Measurements from ENCODE around the gene STPG4. TPM values are rescaled to one million over a fixed set of nuclear protein-coding genes. Genes with fewer than 3 reads are reported as not detected.

The STPG4 gene
- total RNA-seq, 2 donors from 2014 or later, result 0.19 to 0.50 TPM

- no peak for ATAC-seq (replicated peaks)
- Mint-ChIP-seq H3K27ac (peak overlapping the region; percentile 36), H3K36me3 (ENCODE audit: low read depth) (peaks cover 83% of the 10 kb centered on the region), H3K27me3 (no peaks in the 10 kb centered on the region), H3K9me3 (no peaks in the 10 kb centered on the region), H3K4me1 (peaks cover 14% of the 10 kb centered on the region), H3K4me3 (no peak overlapping the region)
Observed at GRCh38 chr2:47041891-47042684, 113.0 kb downstream of the STPG4 start.

- Mint-ChIP-seq H3K27me3 (no peaks in the 10 kb centered on the region), H3K27ac (no peak overlapping the region), H3K4me3 (no peak overlapping the region), H3K36me3 (ENCODE audit: low read depth) (peaks cover 88% of the 10 kb centered on the region), H3K4me1 (peaks cover 14% of the 10 kb centered on the region), H3K9me3 (no peaks in the 10 kb centered on the region)
- ATAC-seq (replicated peaks), result no peak
Observed at GRCh38 chr2:47041063-47041462, 114.0 kb downstream of the STPG4 start.

- Mint-ChIP-seq H3K4me3 (no peak overlapping the region), H3K4me1 (peaks cover 14% of the 10 kb centered on the region), H3K27ac (no peak overlapping the region), H3K36me3 (ENCODE audit: low read depth) (peaks cover 86% of the 10 kb centered on the region), H3K27me3 (no peaks in the 10 kb centered on the region), H3K9me3 (no peaks in the 10 kb centered on the region)
- ATAC-seq (replicated peaks), result no peak
Observed at GRCh38 chr2:47040651-47041050, 114.5 kb downstream of the STPG4 start.

- no peak overlapping the region for H3K4me3 Mint-ChIP-seq
- no peak for ATAC-seq (replicated peaks)
- peaks cover 81% of the 10 kb centered on the region for H3K36me3 Mint-ChIP-seq (ENCODE audit: low read depth)
- H3K4me1 Mint-ChIP-seq, result peaks cover 14% of the 10 kb centered on the region
- H3K27me3 Mint-ChIP-seq, result no peaks in the 10 kb centered on the region
- peak overlapping the region; percentile 94 for H3K27ac Mint-ChIP-seq
- no peaks in the 10 kb centered on the region for H3K9me3 Mint-ChIP-seq
Observed at GRCh38 chr2:47039913-47040562, 115.1 kb downstream of the STPG4 start.

GRCh38 chr2:47039489-47039870 is 115.6 kb downstream of the STPG4 start:
- Mint-ChIP-seq H3K4me3 (peak overlapping the region; percentile 68), H3K27ac (peak overlapping the region; percentile 94), H3K9me3 (no peaks in the 10 kb centered on the region), H3K27me3 (no peaks in the 10 kb centered on the region), H3K4me1 (peaks cover 14% of the 10 kb centered on the region), H3K36me3 (ENCODE audit: low read depth) (peaks cover 79% of the 10 kb centered on the region)
- ATAC-seq (replicated peaks), result peak; percentile 33

GRCh38 chr2:47038656-47039488 is 116.2 kb downstream of the STPG4 start:
- Mint-ChIP-seq H3K9me3 (no peaks in the 10 kb centered on the region), H3K4me1 (peaks cover 8% of the 10 kb centered on the region), H3K4me3 (peak overlapping the region; percentile 68), H3K36me3 (ENCODE audit: low read depth) (peaks cover 72% of the 10 kb centered on the region), H3K27me3 (no peaks in the 10 kb centered on the region), H3K27ac (peak overlapping the region; percentile 94)
- ATAC-seq (replicated peaks), result peak; percentile 86

GRCh38 chr2:47037678-47038077 is 117.4 kb downstream of the STPG4 start:
- peak overlapping the region; percentile 82 for H3K27ac Mint-ChIP-seq
- peaks cover 8% of the 10 kb centered on the region for H3K4me1 Mint-ChIP-seq
- ATAC-seq (replicated peaks), result no peak
- H3K9me3 Mint-ChIP-seq, result no peaks in the 10 kb centered on the region
- no peak overlapping the region for H3K4me3 Mint-ChIP-seq
- no peaks in the 10 kb centered on the region for H3K27me3 Mint-ChIP-seq
- H3K36me3 Mint-ChIP-seq (ENCODE audit: low read depth), result peaks cover 71% of the 10 kb centered on the region

Other genes starting within 250 kb of the STPG4 start
- 10 to 100 TPM; 37.1 to 63.1 TPM for gene MCFD2, start 239.5 kb downstream of the STPG4 start, total RNA-seq
- 10 to 100 TPM; 45.2 to 62.1 TPM for gene TTC7A, start 214.1 kb downstream of the STPG4 start, total RNA-seq
- gene CALM2, start 21.2 kb upstream of the STPG4 start, total RNA-seq, result 100 to 1,000 TPM; 243 to 348 TPM
- under 1 TPM in 1 of 2 donors, not detected in 1; 0.19 TPM for gene EPCAM, start 214.0 kb upstream of the STPG4 start, total RNA-seq
- gene MSH2, start 247.8 kb upstream of the STPG4 start, total RNA-seq, result 10 to 100 TPM; 45.9 to 58.0 TPM